Spleen (tissue), 7 donors: ENCODE results near the gene RPTOR.

Experiments
- CTCF ChIP-seq, 11 experiments: fragments of 200-600 bp in 7 of 11; fragments of 450-650 bp in 4 of 11; sonication (generic) in 4 of 11; IDR thresholded peaks in 8 of 11; conservative IDR thresholded peaks in 3 of 11; 1 replicate in 7 of 11; 2 replicates in 4 of 11; pipeline versions ENCODE4 v1.4.0 to v1.8.0; 2016 to 2021; ENCODE audit warnings: antibody characterized with exemption in 11 of 11, inconsistent platforms in 4 of 11, mild to moderate bottlenecking in 1 of 11
- POLR2A ChIP-seq, 3 donors: fragments of 450-650 bp; IDR thresholded peaks; one replicate each; pipeline ENCODE4 v1.5.1; 2017; ENCODE audit warnings: antibody characterized with exemption in 3 of 3, mild to moderate bottlenecking in 1 of 3
- POLR2AphosphoS5 ChIP-seq, 3 donors: sonication (generic); formaldehyde crosslinking; IDR thresholded peaks; one replicate each; pipeline ENCODE4 v1.5.1; 2017; ENCODE audit warnings: antibody characterized with exemption in 3 of 3
- donor health status: DM: no; HTN: no; CAD: no; lungs with moderate emphysema.
- donor health status: DM: no; HTN: no; CAD: no.
- donor health status: DM: no; HTN: no; CAD: no.

- TF ChIP-seq CTCF (IDR thresholded peaks at IDR 0.05 in 8 of 11, conservative IDR thresholded peaks at IDR 0.05 in 3 of 11) (no peak), POLR2A (IDR thresholded peaks at IDR 0.05) (no peak), POLR2AphosphoS5 (IDR thresholded peaks at IDR 0.05) (no peak)
These were observed 318.3 kb downstream of the RPTOR start for GRCh38 chr17:80862978-80863377.
